Osteocyte (in vitro differentiated cells): ENCODE data around the gene SH3BP4. TPM values are rescaled to one million over a fixed set of nuclear protein-coding genes. Genes with fewer than 3 reads are reported as not detected.
A peak's percentile ranks its signal among the peaks of the same experiment; 100 is the strongest.

ENCODE experiments used
- DNase-seq: peaks from one replicate; pipeline ENCODE4 v3.0.0; 2021; ENCODE audit warnings: mixed read lengths; ENCODE audit not compliant: unreplicated experiment; ENCODE audit errors: extremely low spot score
- H3K27ac Mint-ChIP-seq: one replicate; pipeline ENCODE4 v1.8.0; 2021; ENCODE audit warnings: mild to moderate bottlenecking, mixed read lengths; ENCODE audit not compliant: unreplicated experiment
- H3K27me3 Mint-ChIP-seq: one replicate; pipeline ENCODE4 v1.8.0; 2021; ENCODE audit warnings: mixed read lengths; ENCODE audit not compliant: unreplicated experiment
- H3K36me3 Mint-ChIP-seq: one replicate; pipeline ENCODE4 v1.8.0; 2021; ENCODE audit warnings: mixed read lengths; ENCODE audit not compliant: unreplicated experiment
- H3K4me1 Mint-ChIP-seq: one replicate; pipeline ENCODE4 v1.8.0; 2021; ENCODE audit warnings: mixed read lengths; ENCODE audit not compliant: unreplicated experiment
- H3K4me3 Mint-ChIP-seq: one replicate; pipeline ENCODE4 v1.8.0; 2021; ENCODE audit warnings: mild to moderate bottlenecking, moderate library complexity, mixed read lengths; ENCODE audit not compliant: unreplicated experiment
- H3K9me3 Mint-ChIP-seq: one replicate; pipeline ENCODE4 v1.8.0; 2021; ENCODE audit warnings: mixed read lengths; ENCODE audit not compliant: unreplicated experiment
- CTCF ChIP-seq: fragments of 200-600 bp; sonication (generic); IDR thresholded peaks from 2 replicates; pipeline ENCODE4 v1.5.0; 2021; ENCODE audit warnings: antibody characterized with exemption, mild to moderate bottlenecking, moderate library complexity
- total RNA-seq: library from RNA; stranded (reverse); gene quantifications from 2 replicates; pipeline ENCODE4 v1.2.1, GENCODE V29; 2021

The SH3BP4 gene
- total RNA-seq, 1 donor from 2014 or later: 60.1 TPM

DNA sequence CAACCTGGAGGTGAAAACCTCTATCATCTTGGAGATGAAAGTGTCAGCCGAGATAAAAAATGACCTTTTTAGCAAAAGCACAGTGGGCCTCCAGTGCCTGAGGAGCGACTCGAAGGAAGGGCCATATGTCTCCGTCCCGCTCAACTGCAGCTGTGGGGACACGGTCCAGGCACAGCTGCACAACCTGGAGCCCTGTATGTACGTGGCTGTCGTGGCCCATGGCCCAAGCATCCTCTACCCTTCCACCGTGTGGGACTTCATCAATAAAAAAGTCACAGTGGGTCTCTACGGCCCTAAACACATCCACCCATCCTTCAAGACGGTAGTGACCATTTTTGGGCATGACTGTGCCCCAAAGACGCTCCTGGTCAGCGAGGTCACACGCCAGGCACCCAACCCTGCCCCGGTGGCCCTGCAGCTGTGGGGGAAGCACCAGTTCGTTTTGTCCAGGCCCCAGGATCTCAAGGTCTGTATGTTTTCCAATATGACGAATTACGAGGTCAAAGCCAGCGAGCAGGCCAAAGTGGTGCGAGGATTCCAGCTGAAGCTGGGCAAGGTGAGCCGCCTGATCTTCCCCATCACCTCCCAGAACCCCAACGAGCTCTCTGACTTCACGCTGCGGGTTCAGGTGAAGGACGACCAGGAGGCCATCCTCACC lies 90.2 kb downstream of the SH3BP4 start:
- H3K27ac Mint-ChIP-seq: no peak overlapping the region
- no peaks in the 10 kb centered on the region for H3K9me3 Mint-ChIP-seq
- TF ChIP-seq CTCF: no peak
- DNase-seq: no peak
- H3K4me3 Mint-ChIP-seq: no peak overlapping the region
- peaks cover 53% of the 10 kb centered on the region for H3K36me3 Mint-ChIP-seq
- H3K27me3 Mint-ChIP-seq: no peaks in the 10 kb centered on the region
- no peaks in the 10 kb centered on the region for H3K4me1 Mint-ChIP-seq

DNA sequence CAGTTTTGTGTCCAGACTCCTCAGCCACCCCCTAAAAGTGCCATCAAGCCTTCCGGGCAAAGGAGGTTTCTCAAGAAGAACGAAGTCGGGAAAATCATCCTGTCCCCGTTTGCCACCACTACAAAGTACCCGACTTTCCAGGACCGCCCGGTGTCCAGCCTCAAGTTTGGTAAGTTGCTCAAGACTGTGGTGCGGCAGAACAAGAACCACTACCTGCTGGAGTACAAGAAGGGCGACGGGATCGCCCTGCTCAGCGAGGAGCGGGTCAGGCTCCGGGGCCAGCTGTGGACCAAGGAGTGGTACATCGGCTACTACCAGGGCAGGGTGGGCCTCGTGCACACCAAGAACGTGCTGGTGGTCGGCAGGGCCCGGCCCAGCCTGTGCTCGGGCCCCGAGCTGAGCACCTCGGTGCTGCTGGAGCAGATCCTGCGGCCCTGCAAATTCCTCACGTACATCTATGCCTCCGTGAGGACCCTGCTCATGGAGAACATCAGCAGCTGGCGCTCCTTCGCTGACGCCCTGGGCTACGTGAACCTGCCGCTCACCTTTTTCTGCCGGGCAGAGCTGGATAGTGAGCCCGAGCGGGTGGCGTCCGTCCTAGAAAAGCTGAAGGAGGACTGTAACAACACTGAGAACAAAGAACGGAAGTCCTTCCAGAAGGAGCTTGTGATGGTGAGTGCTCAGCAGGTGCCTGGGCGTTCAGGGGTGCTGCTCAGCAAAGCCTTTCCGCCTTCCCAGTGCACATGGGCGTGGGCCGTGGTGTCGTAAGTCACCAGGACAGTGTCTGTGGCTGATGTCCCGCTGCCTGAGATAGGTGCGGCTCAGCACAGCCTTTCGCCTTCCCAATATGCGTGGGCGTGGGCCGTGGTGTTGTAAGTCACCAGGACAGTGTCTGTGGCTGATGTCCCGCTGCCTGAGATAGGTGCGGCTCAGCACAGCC lies 91.0 kb downstream of the SH3BP4 start:
- no peaks in the 10 kb centered on the region for H3K9me3 Mint-ChIP-seq
- H3K4me1 Mint-ChIP-seq: no peaks in the 10 kb centered on the region
- no peak overlapping the region for H3K27ac Mint-ChIP-seq
- H3K36me3 Mint-ChIP-seq: peaks cover 54% of the 10 kb centered on the region
- DNase-seq: no peak
- H3K27me3 Mint-ChIP-seq: no peaks in the 10 kb centered on the region
- no peak overlapping the region for H3K4me3 Mint-ChIP-seq
- TF ChIP-seq CTCF: no peak

DNA sequence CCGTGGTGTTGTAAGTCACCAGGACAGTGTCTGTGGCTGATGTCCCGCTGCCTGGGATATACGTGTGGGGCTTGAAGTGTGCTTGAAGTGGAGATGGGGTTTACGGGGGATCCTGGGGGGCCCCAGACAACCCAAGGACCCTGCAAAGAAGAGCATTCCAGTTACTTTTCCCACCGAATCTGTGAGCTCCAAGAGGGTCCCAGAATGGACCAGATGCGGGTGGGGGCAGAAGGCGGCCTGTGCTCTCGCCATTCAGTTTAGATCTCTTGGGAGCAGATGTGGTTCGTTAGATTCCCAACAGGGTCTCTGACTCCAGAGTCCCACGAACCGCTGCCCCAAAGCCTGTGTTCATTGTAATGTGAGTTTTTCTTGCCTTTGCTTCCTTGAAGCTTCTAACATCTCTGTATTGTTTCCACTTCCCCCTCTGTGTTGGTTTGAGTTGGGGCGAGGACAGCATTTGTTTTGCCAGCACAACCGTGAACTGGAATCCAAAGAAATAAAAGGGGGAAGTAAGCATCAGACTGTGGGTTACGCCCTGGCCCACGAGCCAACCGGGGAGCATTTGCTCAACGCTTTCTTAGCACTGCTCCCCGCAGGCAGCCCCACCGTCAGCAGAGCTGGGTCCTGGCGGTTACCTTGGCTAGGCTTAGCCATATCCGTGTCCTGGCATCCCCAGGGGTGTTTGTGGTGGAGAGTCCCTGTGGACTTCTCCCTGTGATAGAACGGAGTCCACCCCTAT lies 92.1 kb downstream of the SH3BP4 start:
- H3K36me3 Mint-ChIP-seq: peaks cover 57% of the 10 kb centered on the region
- no peak overlapping the region for H3K27ac Mint-ChIP-seq
- H3K4me1 Mint-ChIP-seq: peaks cover 5% of the 10 kb centered on the region
- H3K4me3 Mint-ChIP-seq: no peak overlapping the region
- no peaks in the 10 kb centered on the region for H3K9me3 Mint-ChIP-seq
- no peak for TF ChIP-seq CTCF
- DNase-seq: no peak
- H3K27me3 Mint-ChIP-seq: no peaks in the 10 kb centered on the region

GRCh38 chr2:235044501-235045271 lies 92.9 kb downstream of the SH3BP4 start:
- H3K36me3 Mint-ChIP-seq: peaks cover 57% of the 10 kb centered on the region
- peak overlapping the region; percentile 44 for H3K27ac Mint-ChIP-seq
- H3K4me1 Mint-ChIP-seq: peaks cover 12% of the 10 kb centered on the region
- H3K4me3 Mint-ChIP-seq: no peak overlapping the region
- DNase-seq: no peak
- no peaks in the 10 kb centered on the region for H3K9me3 Mint-ChIP-seq
- no peaks in the 10 kb centered on the region for H3K27me3 Mint-ChIP-seq
- no peak for TF ChIP-seq CTCF
